BLaER1 treated with 17β-estradiol and CSF1 and Interleukin-3, amounts not matched to agents 10 nM and 100 nM (cell line): Measurements from ENCODE around the gene STX11.

Experiments used
- H3K27ac ChIP-seq, 11 experiments: shearing (Covaris generic); formaldehyde crosslinking; 2 replicates each; pipeline ENCODE4 v1.8.1; 2022
- H3K27me3 ChIP-seq, 11 experiments: shearing (Covaris generic); formaldehyde crosslinking; 2 replicates each; pipeline ENCODE4 v1.8.1; 2022
- H3K36me3 ChIP-seq, 11 experiments: shearing (Covaris generic); formaldehyde crosslinking; 2 replicates each; pipeline ENCODE4 v1.8.1; 2022
- H3K4me1 ChIP-seq, 10 experiments: shearing (Covaris generic); formaldehyde crosslinking; 2 replicates each; pipeline ENCODE4 v1.8.1; 2022
- H3K4me2 ChIP-seq, 11 experiments: shearing (Covaris generic); formaldehyde crosslinking; 2 replicates each; pipeline ENCODE4 v1.8.1; 2022
- H3K4me3 ChIP-seq, 10 experiments: shearing (Covaris generic); formaldehyde crosslinking; 2 replicates each; pipeline ENCODE4 v1.8.1; 2022
- H3K9ac ChIP-seq, 11 experiments: shearing (Covaris generic); formaldehyde crosslinking; 2 replicates each; pipeline ENCODE4 v1.8.1; 2022
- H3K9me3 ChIP-seq, 11 experiments: shearing (Covaris generic); formaldehyde crosslinking; replicated peaks in 1 of 11; 2 replicates each; pipeline ENCODE4 v1.8.1; 2022
- H4K20me1 ChIP-seq, 11 experiments: shearing (Covaris generic); formaldehyde crosslinking; 2 replicates each; pipeline ENCODE4 v1.8.1; 2022
- Cebpa-rat ChIP-seq, 11 experiments: shearing (Covaris generic); IDR thresholded peaks; 2 replicates each; pipeline ENCODE4 v1.8.1; 2022

Gene STX11

DNA sequence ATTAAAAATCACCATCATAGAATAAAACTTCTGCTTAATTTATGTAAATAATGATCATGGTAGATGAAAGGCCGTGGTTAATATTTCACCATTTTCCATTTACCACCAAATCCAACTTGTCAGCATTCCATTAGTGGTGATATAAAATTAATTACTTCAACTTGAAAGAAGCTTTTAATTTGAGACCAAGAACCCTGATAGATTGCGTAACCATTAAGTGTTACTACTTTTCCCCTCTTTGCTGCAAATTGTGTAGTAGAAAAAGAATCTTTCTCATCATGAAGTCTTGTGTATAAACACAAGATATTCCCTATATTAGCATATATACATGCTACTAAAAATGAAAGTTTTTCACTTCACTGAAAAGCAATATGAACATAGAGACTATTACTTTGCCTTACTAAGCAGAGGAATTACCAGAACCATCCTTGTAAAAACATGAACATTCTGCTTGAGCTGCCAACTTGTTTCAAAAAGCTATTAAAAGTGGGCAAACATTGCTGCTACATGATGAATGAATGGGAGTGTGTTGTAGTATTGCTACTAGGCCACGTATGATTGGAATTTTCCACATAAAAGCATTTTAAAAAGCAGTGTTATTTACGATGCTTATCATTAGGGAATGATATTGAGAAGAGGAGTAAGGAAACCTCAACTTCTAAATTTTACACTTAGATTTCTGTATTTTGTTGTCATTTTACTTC lies 35.0 kb downstream of the STX11 start:
- Histone ChIP-seq H3K4me2 (no peak overlapping the region), H3K27ac (no peak overlapping the region), H3K27me3 (no peaks in the 10 kb centered on the region), H4K20me1 (no peaks in the 10 kb centered on the region), H3K36me3 (peaks cover 0 to 35% (median 5%) of the 10 kb centered on the region in 11 experiments; a peak in 9 of 22 replicates), H3K9ac (no peak overlapping the region), H3K4me3 (no peak overlapping the region), H3K4me1 (peaks cover 0 to 23% (median 0%) of the 10 kb centered on the region in 10 experiments; a peak in 6 of 20 replicates), H3K9me3 (peaks cover 9 to 30% (median 12%) of the 10 kb centered on the region in 11 experiments)
- peak in 2 of 11 experiments; percentile 72 to 80; a peak in 4 of 22 replicates for TF ChIP-seq Cebpa-rat (IDR thresholded peaks at IDR 0.05)

DNA sequence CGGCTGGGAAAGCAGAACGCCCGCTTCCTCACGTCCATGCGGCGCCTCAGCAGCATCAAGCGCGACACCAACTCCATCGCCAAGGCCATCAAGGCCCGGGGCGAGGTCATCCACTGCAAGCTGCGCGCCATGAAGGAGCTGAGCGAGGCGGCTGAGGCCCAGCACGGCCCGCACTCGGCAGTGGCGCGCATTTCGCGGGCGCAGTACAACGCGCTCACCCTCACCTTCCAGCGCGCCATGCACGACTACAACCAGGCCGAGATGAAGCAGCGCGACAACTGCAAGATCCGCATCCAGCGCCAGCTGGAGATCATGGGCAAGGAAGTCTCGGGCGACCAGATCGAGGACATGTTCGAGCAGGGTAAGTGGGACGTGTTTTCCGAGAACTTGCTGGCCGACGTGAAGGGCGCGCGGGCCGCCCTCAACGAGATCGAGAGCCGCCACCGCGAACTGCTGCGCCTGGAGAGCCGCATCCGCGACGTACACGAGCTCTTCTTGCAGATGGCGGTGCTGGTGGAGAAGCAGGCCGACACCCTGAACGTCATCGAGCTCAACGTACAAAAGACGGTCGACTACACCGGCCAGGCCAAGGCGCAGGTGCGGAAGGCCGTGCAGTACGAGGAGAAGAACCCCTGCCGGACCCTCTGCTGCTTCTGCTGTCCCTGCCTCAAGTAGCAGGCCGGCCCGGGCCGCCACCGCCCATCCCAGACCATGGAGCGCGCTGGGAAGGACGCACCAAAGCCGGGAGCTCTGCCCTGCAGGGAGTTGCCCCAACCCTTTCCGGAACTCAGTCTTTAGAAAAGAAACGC lies 36.7 kb downstream of the STX11 start:
- H3K4me2 ChIP-seq = no peak overlapping the region
- H3K36me3 ChIP-seq = peaks cover 0 to 35% (median 5%) of the 10 kb centered on the region in 11 experiments; a peak in 9 of 22 replicates
- H3K9ac ChIP-seq = no peak overlapping the region
- H3K27ac ChIP-seq = no peak overlapping the region
- H3K4me3 ChIP-seq = no peak overlapping the region
- no peaks in the 10 kb centered on the region for H3K27me3 ChIP-seq
- H4K20me1 ChIP-seq = no peaks in the 10 kb centered on the region
- no peak for TF ChIP-seq Cebpa-rat (IDR thresholded peaks at IDR 0.05)
- peaks cover 9 to 17% (median 12%) of the 10 kb centered on the region in 11 experiments for H3K9me3 ChIP-seq
- H3K4me1 ChIP-seq = peaks cover 0 to 6% (median 0%) of the 10 kb centered on the region in 10 experiments; a peak in 3 of 20 replicates

DNA sequence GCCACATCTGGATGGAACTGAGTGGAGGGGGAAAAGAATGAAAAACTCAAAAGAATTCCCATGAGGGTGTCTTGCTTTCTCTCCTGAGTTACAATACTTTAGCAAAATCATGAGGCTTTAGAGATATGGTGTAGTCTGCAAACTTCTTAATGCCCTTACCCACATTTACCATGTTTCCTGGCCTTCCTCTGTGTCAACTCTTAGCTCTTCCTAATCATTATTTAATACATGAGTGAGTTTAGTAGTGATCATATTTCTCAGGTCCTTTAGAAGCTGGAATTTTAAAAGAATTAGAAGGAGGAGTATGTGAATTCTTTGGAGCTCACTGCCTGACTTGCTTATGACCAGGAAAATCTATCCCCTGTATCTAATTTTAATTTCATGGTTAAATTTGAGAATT lies 39.0 kb downstream of the STX11 start:
- Histone ChIP-seq H3K4me2 (no peak overlapping the region), H3K9me3 (peaks cover 9 to 31% (median 12%) of the 10 kb centered on the region in 11 experiments), H4K20me1 (no peaks in the 10 kb centered on the region), H3K36me3 (peaks cover 0 to 35% (median 5%) of the 10 kb centered on the region in 11 experiments; a peak in 9 of 22 replicates), H3K4me3 (no peak overlapping the region), H3K27ac (no peak overlapping the region), H3K9ac (no peak overlapping the region), H3K4me1 (no peaks in the 10 kb centered on the region), H3K27me3 (no peaks in the 10 kb centered on the region)
- no peak for TF ChIP-seq Cebpa-rat (IDR thresholded peaks at IDR 0.05)

DNA sequence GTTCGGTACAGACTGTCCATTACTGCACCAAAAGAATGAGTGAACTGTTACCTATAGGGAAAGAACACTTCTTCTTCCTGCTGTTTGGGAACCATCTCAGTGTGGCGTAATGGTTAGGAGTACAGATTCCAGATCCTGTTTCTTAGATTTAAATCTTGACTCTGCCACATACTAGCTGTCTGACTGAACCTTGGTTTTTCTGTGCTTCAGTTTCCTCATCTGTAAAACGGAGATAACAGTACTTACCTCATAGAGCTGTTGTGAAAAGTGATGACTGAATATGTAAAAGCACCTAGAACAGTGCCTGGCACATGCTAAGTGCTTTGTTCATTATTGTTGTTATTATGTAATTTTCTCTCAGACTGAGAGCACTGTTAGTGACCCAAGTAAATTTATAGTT lies 39.8 kb downstream of the STX11 start:
- Histone ChIP-seq H4K20me1 (no peaks in the 10 kb centered on the region), H3K9me3 (peaks cover 9 to 31% (median 12%) of the 10 kb centered on the region in 11 experiments), H3K27ac (no peak overlapping the region), H3K36me3 (peaks cover 0 to 35% (median 5%) of the 10 kb centered on the region in 11 experiments; a peak in 9 of 22 replicates), H3K4me1 (no peaks in the 10 kb centered on the region), H3K9ac (no peak overlapping the region), H3K4me2 (no peak overlapping the region), H3K27me3 (no peaks in the 10 kb centered on the region), H3K4me3 (no peak overlapping the region)
- no peak for TF ChIP-seq Cebpa-rat (IDR thresholded peaks at IDR 0.05)

DNA sequence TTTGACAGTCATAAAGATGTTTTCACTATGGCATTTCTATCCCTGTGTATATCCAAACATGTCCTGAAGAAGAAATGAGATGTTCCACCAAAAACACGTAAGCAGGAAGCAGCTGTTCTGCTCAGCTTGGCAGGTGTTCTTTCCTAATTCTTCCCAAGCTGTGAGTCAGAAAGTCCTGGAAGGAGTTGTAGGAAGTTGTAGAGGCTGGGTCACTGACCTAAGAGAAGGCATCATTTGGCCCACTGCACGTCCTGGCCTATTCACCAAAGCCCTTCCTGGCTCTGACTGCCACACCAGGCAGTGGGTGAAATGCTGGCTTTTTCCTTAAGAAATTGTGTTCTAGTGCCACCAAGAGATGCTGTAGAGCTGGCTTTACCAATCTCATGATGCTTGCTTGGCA lies 40.3 kb downstream of the STX11 start:
- H3K27ac ChIP-seq = no peak overlapping the region
- no peaks in the 10 kb centered on the region for H3K4me1 ChIP-seq
- peaks cover 9 to 31% (median 12%) of the 10 kb centered on the region in 11 experiments for H3K9me3 ChIP-seq
- peaks cover 0 to 35% (median 5%) of the 10 kb centered on the region in 11 experiments; a peak in 9 of 22 replicates for H3K36me3 ChIP-seq
- no peak overlapping the region for H3K4me3 ChIP-seq
- no peaks in the 10 kb centered on the region for H4K20me1 ChIP-seq
- H3K27me3 ChIP-seq = no peaks in the 10 kb centered on the region
- no peak for TF ChIP-seq Cebpa-rat (IDR thresholded peaks at IDR 0.05)
- H3K9ac ChIP-seq = no peak overlapping the region
- H3K4me2 ChIP-seq = no peak overlapping the region

DNA sequence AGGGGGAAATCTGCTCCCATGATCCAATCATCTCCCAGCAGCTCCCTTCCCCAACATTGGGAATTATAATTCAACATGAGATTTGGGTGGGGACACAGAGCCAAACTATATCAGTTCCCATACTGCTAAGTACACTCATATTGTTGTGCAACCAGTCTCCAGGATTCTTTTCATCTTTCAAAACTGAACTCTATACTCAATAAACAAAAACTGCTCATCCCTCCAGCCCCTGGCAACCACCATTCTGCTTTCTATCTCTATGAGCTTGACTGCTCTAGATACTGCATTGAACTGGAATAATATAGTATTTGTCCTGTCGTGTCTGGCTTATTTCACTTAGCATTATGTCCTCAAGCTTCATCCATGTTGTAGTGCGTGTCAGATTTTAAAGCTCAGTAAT lies 42.9 kb downstream of the STX11 start:
- no peak for TF ChIP-seq Cebpa-rat (IDR thresholded peaks at IDR 0.05)

DNA sequence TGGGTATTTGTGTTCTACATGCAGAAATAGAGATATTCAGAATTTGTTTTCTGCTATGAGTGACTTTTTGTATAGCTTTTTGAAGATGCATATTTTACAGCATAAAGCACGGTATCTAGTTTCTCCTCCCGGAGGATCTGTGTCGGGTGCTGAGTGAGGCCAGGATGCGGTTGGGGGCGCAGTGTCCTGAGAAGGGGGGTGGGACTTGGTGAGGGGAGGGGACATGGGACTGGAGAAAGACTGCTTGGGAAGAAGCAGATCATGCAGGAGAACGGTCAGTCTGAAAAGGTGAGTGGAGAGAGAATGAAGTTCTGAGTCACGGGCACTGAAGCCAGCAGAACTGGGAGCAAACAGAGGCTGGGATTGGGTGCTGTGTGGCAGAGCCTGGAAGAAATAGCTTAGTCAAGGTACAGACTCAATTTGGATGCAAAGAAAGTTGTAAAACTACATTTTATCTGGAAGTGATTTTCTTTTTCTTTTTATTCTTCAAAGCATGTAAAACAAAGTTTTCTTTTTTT lies 44.0 kb downstream of the STX11 start:
- no peak for TF ChIP-seq Cebpa-rat (IDR thresholded peaks at IDR 0.05)
- Histone ChIP-seq H3K36me3 (0 out of 22 replicates have a peak, but pooled peaks cover 0 to 5% (median 0%) of the 10 kb centered on the region in 11 experiments), H4K20me1 (no peaks in the 10 kb centered on the region), H3K27ac (no peak overlapping the region), H3K9ac (no peak overlapping the region), H3K9me3 (peaks cover 0 to 33% (median 10%) of the 10 kb centered on the region in 11 experiments; a peak in 14 of 22 replicates), H3K4me2 (no peak overlapping the region), H3K4me3 (no peak overlapping the region), H3K27me3 (no peaks in the 10 kb centered on the region), H3K4me1 (no peaks in the 10 kb centered on the region)

More for the DNA sequence above, 42.9 kb downstream of the STX11 start:
- Histone ChIP-seq H3K4me2 (no peak overlapping the region), H3K9ac (no peak overlapping the region), H3K9me3 (peaks cover 0 to 22% (median 2%) of the 10 kb centered on the region in 11 experiments; a peak in 13 of 22 replicates), H3K27me3 (no peaks in the 10 kb centered on the region), H3K4me1 (no peaks in the 10 kb centered on the region), H3K27ac (no peak overlapping the region), H3K4me3 (no peak overlapping the region), H4K20me1 (no peaks in the 10 kb centered on the region), H3K36me3 (peaks cover 0 to 16% (median 0%) of the 10 kb centered on the region in 11 experiments; a peak in 4 of 22 replicates)

DNA sequence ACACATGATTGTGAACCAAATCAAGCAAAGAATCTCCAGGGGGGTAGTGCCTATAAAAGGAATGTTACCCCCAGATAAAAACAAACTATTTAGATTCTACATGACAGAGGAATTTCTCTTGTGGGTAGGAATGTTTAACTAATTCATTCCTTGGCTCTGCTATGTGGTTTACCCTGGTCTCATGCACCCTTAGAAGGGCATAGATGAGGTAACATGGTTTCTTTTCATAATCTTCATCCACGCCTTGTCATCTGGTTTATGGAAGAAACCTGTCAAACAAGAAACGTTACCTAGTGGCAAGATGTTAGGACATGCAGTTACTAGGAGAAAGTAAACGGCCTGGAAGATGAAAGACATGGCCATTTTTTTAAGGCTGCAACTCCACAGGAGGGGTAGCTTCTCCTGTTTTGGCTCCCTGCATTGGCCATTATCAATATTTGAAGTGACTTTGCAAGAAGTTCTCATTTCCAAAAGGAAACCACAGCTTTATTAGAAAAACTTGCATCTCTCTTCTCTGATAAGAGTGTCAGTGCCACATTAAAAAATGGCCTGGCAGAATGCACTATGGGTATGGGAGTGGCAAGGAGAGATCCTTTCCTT lies 45.5 kb downstream of the STX11 start:
- H3K4me3 ChIP-seq = no peak overlapping the region
- no peak for TF ChIP-seq Cebpa-rat (IDR thresholded peaks at IDR 0.05)
- no peaks in the 10 kb centered on the region for H3K27me3 ChIP-seq
- H4K20me1 ChIP-seq = no peaks in the 10 kb centered on the region
- H3K9me3 ChIP-seq = peaks cover 4 to 45% (median 10%) of the 10 kb centered on the region in 11 experiments; a peak in 17 of 22 replicates
- no peak overlapping the region for H3K9ac ChIP-seq
- H3K36me3 ChIP-seq = no peaks in the 10 kb centered on the region
- H3K4me1 ChIP-seq = no peaks in the 10 kb centered on the region
- H3K27ac ChIP-seq = no peak overlapping the region
- no peak overlapping the region for H3K4me2 ChIP-seq

DNA sequence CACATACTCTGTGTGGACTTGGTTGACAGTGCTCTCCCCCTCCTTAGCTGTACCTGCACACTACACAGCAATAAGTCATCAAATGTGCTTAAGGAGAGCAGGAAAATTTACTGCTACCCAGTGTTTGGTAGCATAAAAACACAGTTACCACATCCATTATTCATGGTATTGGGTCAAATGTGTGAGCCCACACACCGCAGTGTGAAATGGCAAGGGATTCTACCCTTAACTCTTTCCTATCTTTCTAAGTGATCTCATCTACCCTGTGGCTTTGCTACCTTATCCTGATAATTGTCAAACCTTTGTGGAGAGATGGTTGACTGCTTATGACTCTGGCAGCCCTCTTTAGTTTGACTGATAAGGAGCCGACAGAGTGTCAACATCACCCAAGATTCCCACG lies 47.6 kb downstream of the STX11 start:
- Histone ChIP-seq H4K20me1 (no peaks in the 10 kb centered on the region), H3K4me2 (no peak overlapping the region), H3K9me3 (peaks cover 22 to 55% (median 28%) of the 10 kb centered on the region in 11 experiments), H3K4me3 (no peak overlapping the region), H3K27me3 (no peaks in the 10 kb centered on the region), H3K27ac (no peak overlapping the region), H3K9ac (no peak overlapping the region), H3K36me3 (0 out of 22 replicates have a peak, but pooled peaks cover 0 to under 1% (median 0%) of the 10 kb centered on the region in 11 experiments), H3K4me1 (no peaks in the 10 kb centered on the region)
- no peak for TF ChIP-seq Cebpa-rat (IDR thresholded peaks at IDR 0.05)
